Astrocyte (in vitro differentiated cells and primary cell): Measurements from ENCODE around the gene S100A3.

Source experiments
- EZH2 ChIP-seq: IDR thresholded peaks from 2 replicates; pipeline ENCODE4 v1.6.1; 2012; ENCODE audit warnings: mild to moderate bottlenecking, low read length, inconsistent platforms; ENCODE audit not compliant: insufficient read depth
- TF ChIP-seq, protein P1 (sequence below): IDR thresholded peaks from 2 replicates; pipeline ENCODE4 v1.5.1; 2011; ENCODE audit warnings: low read depth, mild to moderate bottlenecking, inconsistent platforms, low read length, moderate library complexity; ENCODE audit not compliant: insufficient read depth

- TF ChIP-seq, protein P1, sequence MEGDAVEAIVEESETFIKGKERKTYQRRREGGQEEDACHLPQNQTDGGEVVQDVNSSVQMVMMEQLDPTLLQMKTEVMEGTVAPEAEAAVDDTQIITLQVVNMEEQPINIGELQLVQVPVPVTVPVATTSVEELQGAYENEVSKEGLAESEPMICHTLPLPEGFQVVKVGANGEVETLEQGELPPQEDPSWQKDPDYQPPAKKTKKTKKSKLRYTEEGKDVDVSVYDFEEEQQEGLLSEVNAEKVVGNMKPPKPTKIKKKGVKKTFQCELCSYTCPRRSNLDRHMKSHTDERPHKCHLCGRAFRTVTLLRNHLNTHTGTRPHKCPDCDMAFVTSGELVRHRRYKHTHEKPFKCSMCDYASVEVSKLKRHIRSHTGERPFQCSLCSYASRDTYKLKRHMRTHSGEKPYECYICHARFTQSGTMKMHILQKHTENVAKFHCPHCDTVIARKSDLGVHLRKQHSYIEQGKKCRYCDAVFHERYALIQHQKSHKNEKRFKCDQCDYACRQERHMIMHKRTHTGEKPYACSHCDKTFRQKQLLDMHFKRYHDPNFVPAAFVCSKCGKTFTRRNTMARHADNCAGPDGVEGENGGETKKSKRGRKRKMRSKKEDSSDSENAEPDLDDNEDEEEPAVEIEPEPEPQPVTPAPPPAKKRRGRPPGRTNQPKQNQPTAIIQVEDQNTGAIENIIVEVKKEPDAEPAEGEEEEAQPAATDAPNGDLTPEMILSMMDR, result peak; percentile 46
- TF ChIP-seq EZH2, result no peak
Observed at GRCh38 chr1:153532769-153533599, 16.1 kb downstream of the S100A3 start.
